HG02840 (cell line): ENCODE measurements around the gene NPAS3.

Experiments used
- ATAC-seq: cut with Tn5 transposase; IDR thresholded peaks from one replicate; pipeline ENCODE4 v1.9.1; 2021; ENCODE audit warnings: mild to moderate bottlenecking, moderate library complexity, moderate number of reproducible peaks; ENCODE audit not compliant: unreplicated experiment, low FRiP score

Gene NPAS3

GRCh38 chr14:33589334-33589733, 650.7 kb downstream of the NPAS3 start:
- no peak for ATAC-seq

- ATAC-seq: no peak
These were observed 652.4 kb downstream of the NPAS3 start for GRCh38 chr14:33590891-33591630.

GRCh38 chr14:33592297-33592696, 653.6 kb downstream of the NPAS3 start:
- ATAC-seq: no peak

- no peak for ATAC-seq
These were observed 657.8 kb downstream of the NPAS3 start for GRCh38 chr14:33596211-33597080.

GRCh38 chr14:33598582-33598981, 659.9 kb downstream of the NPAS3 start:
- no peak for ATAC-seq

GRCh38 chr14:33602396-33602795, 663.7 kb downstream of the NPAS3 start:
- ATAC-seq: no peak

- ATAC-seq: no peak
These were observed 667.9 kb downstream of the NPAS3 start for GRCh38 chr14:33606591-33606990.

GRCh38 chr14:33609582-33609981, 670.9 kb downstream of the NPAS3 start:
- no peak for ATAC-seq

- ATAC-seq: no peak
These were observed 671.4 kb downstream of the NPAS3 start for GRCh38 chr14:33610121-33610520.

- no peak for ATAC-seq
These were observed 672.9 kb downstream of the NPAS3 start for GRCh38 chr14:33611405-33612196.

GRCh38 chr14:33612197-33612505, 673.5 kb downstream of the NPAS3 start:
- ATAC-seq: no peak

- no peak for ATAC-seq
These were observed 678.5 kb downstream of the NPAS3 start for GRCh38 chr14:33617154-33617553.

GRCh38 chr14:33618361-33619105, 679.9 kb downstream of the NPAS3 start:
- no peak for ATAC-seq

- ATAC-seq: no peak
These were observed 683.8 kb downstream of the NPAS3 start for GRCh38 chr14:33622496-33622895.

- ATAC-seq: no peak
These were observed 691.1 kb downstream of the NPAS3 start for GRCh38 chr14:33629792-33630191.

GRCh38 chr14:33631021-33631420, 692.3 kb downstream of the NPAS3 start:
- ATAC-seq: no peak

- no peak for ATAC-seq
These were observed 692.8 kb downstream of the NPAS3 start for GRCh38 chr14:33631441-33631840.

GRCh38 chr14:33634631-33635030, 696.0 kb downstream of the NPAS3 start:
- no peak for ATAC-seq

GRCh38 chr14:33636716-33637115, 698.0 kb downstream of the NPAS3 start:
- ATAC-seq: no peak

GRCh38 chr14:33642080-33642479, 703.4 kb downstream of the NPAS3 start:
- no peak for ATAC-seq
